ENCODE measurements around the gene ALDH1A1. TPM values are rescaled to one million over a fixed set of nuclear protein-coding genes. Genes with fewer than 3 reads are reported as not detected.

ALDH1A1 gene
- total RNA-seq, 1 donor from 2014 or later, result not detected

DNA sequence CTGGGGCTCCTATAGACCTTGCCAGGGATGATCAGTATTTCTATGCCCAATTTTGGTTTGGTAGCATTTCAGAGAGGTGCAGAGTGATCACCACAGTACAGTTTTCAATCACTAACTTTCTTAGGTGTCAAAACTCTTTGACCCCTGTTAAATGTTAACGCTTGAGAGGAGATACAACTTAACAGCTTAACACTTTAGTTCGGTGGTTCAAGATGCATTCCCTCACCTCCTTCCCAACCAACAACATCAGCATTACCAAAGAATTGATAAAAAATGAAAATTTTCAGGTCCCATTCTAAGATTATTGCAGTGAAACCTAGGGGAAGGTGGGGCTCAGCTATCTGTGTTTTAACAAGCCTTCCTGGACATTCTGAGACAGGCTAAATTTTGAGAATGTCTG is 16.2 kb downstream of the ALDH1A1 start:
- H3K36me3 ChIP-seq, result no peaks in the 10 kb centered on the region
- H3K4me3 ChIP-seq, result no peak overlapping the region
- Mint-ChIP-seq H3K27ac (no peak overlapping the region), H3K36me3 (no peaks in the 10 kb centered on the region), H3K27me3 (ENCODE audit: insufficient read depth, low read depth) (peaks cover 2% of the 10 kb centered on the region), H3K9me3 (no peaks in the 10 kb centered on the region), H3K4me1 (peaks cover 10% of the 10 kb centered on the region), H3K4me3 (no peak overlapping the region)
- H3K4me1 ChIP-seq, result peaks cover 22% of the 10 kb centered on the region
- no peak overlapping the region for H3K27ac ChIP-seq
- no peaks in the 10 kb centered on the region for H4K20me1 ChIP-seq (ENCODE audit: low read depth)
- H3F3A ChIP-seq (ENCODE audit: low read depth), result peaks cover 8% of the 10 kb centered on the region
- TF ChIP-seq, protein P1, sequence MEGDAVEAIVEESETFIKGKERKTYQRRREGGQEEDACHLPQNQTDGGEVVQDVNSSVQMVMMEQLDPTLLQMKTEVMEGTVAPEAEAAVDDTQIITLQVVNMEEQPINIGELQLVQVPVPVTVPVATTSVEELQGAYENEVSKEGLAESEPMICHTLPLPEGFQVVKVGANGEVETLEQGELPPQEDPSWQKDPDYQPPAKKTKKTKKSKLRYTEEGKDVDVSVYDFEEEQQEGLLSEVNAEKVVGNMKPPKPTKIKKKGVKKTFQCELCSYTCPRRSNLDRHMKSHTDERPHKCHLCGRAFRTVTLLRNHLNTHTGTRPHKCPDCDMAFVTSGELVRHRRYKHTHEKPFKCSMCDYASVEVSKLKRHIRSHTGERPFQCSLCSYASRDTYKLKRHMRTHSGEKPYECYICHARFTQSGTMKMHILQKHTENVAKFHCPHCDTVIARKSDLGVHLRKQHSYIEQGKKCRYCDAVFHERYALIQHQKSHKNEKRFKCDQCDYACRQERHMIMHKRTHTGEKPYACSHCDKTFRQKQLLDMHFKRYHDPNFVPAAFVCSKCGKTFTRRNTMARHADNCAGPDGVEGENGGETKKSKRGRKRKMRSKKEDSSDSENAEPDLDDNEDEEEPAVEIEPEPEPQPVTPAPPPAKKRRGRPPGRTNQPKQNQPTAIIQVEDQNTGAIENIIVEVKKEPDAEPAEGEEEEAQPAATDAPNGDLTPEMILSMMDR (IDR thresholded peaks at IDR 0.05), result no peak
- TF ChIP-seq EZH2 (IDR thresholded peaks at IDR 0.05), result no peak
- no peak for TF ChIP-seq EZH2phosphoT487 (IDR thresholded peaks at IDR 0.05)
- H2AFZ ChIP-seq (replicated peaks), result no peak overlapping the region
- H3K9me3 ChIP-seq (ENCODE audit: low read depth), result no peaks in the 10 kb centered on the region
- DNase-seq (ENCODE audit: low spot score), result no peak
- H3K4me2 ChIP-seq, result peak overlapping the region; percentile 52
- H3K9ac ChIP-seq, result no peak overlapping the region
- no peaks in the 10 kb centered on the region for H3K27me3 ChIP-seq
- no peaks in the 10 kb centered on the region for H3K79me2 ChIP-seq (ENCODE audit: low read depth)

DNA sequence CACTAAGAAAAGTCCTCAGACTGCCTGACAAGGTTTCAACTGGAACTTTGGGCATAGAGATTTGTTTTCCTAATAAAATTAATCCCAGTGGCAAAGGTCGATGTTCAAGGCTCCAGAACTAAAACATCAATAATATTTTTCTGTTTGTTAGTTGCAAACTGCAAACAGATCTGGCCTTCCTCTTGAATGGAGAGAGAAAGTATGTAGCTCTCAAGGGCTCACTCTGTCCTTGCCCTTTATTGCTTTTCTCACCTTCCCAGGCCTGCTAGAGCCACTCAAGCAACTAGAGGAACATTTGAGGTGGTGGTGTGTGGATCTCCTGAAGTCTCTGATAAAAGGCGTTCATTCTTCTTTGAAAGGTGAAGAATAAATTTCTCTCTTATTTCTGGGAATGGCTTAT is 16.6 kb downstream of the ALDH1A1 start:
- Histone ChIP-seq H3K79me2 (ENCODE audit: low read depth) (no peaks in the 10 kb centered on the region), H3K4me2 (peak overlapping the region; percentile 52), H3F3A (ENCODE audit: low read depth) (peaks cover 8% of the 10 kb centered on the region), H3K27ac (no peak overlapping the region), H2AFZ (replicated peaks) (no peak overlapping the region), H3K9me3 (ENCODE audit: low read depth) (no peaks in the 10 kb centered on the region), H3K9ac (no peak overlapping the region), H3K4me3 (no peak overlapping the region), H4K20me1 (ENCODE audit: low read depth) (no peaks in the 10 kb centered on the region), H3K27me3 (no peaks in the 10 kb centered on the region), H3K36me3 (no peaks in the 10 kb centered on the region), H3K4me1 (peaks cover 22% of the 10 kb centered on the region)
- Mint-ChIP-seq H3K27me3 (ENCODE audit: insufficient read depth, low read depth) (peaks cover 2% of the 10 kb centered on the region), H3K4me1 (peaks cover 10% of the 10 kb centered on the region), H3K36me3 (no peaks in the 10 kb centered on the region), H3K27ac (no peak overlapping the region), H3K4me3 (no peak overlapping the region), H3K9me3 (no peaks in the 10 kb centered on the region)
- TF ChIP-seq, protein P1 (IDR thresholded peaks at IDR 0.05), result no peak
- no peak for DNase-seq (ENCODE audit: low spot score)

DNA sequence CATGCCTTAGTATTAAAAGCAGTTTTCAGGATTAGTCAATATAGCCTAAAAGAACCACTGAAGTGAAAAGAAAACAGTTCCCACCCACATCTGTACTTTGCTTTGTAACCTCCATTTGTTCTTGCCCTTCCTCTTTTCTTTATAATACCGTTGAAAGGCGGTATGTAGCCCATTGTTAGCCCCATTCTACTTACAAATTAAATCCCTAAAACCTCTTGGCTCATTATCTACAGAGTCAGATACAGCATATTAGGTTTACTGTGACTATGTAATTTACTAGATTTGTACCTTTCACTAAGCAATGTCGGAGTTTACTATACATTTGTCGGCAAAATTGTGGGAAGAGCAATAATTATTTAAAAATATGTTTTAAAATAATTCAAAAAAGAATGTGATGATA is 17.3 kb downstream of the ALDH1A1 start:
- Mint-ChIP-seq H3K4me1 (peaks cover 10% of the 10 kb centered on the region), H3K27me3 (ENCODE audit: insufficient read depth, low read depth) (no peaks in the 10 kb centered on the region)

More for the DNA sequence above, 17.3 kb downstream of the ALDH1A1 start:
- TF ChIP-seq, protein P1 (IDR thresholded peaks at IDR 0.05), result no peak
- TF ChIP-seq EZH2 (IDR thresholded peaks at IDR 0.05), result no peak
- no peak for TF ChIP-seq EZH2phosphoT487 (IDR thresholded peaks at IDR 0.05)
- no peak overlapping the region for H3K4me3 ChIP-seq
- H3K4me2 ChIP-seq, result peak overlapping the region; percentile 52
- no peaks in the 10 kb centered on the region for H3K27me3 ChIP-seq
- no peaks in the 10 kb centered on the region for H3K9me3 ChIP-seq (ENCODE audit: low read depth)
- no peak overlapping the region for H3K27ac ChIP-seq
- no peaks in the 10 kb centered on the region for H3K36me3 Mint-ChIP-seq
- no peak overlapping the region for H3K27ac Mint-ChIP-seq
- peaks cover 22% of the 10 kb centered on the region for H3K4me1 ChIP-seq
- no peak overlapping the region for H3K9ac ChIP-seq
- no peak overlapping the region for H3K4me3 Mint-ChIP-seq
- no peaks in the 10 kb centered on the region for H3K9me3 Mint-ChIP-seq
- DNase-seq (ENCODE audit: low spot score), result peak; percentile 56
- no peaks in the 10 kb centered on the region for H3K36me3 ChIP-seq
- no peaks in the 10 kb centered on the region for H4K20me1 ChIP-seq (ENCODE audit: low read depth)
- H3F3A ChIP-seq (ENCODE audit: low read depth), result peaks cover 8% of the 10 kb centered on the region
- no peak overlapping the region for H2AFZ ChIP-seq (replicated peaks)
- no peaks in the 10 kb centered on the region for H3K79me2 ChIP-seq (ENCODE audit: low read depth)

All from neural progenitor cell (in vitro differentiated cells).